Activated T-cell treated with anti-CD3 and anti-CD28 coated beads for 24 hours (primary cell): Measurements from ENCODE around the gene PPP6R3.
"Not testable (repeated sequence)": the region's sequence is repeated elsewhere in the genome, so short reads cannot be mapped to it uniquely, and the experiment has no call there.

ENCODE experiments used
- DNase-seq: peaks from one replicate; pipeline ENCODE4 v3.0.0-alpha.2; 2020; ENCODE audit warnings: low read depth

The PPP6R3 gene

GRCh38 chr11:68460741-68461574, at the start of gene PPP6R3:
Gene PPP6R3 (plus strand): TSS chr11:68460752. CDS start chr11:68537665, 76,913 bp downstream.
- DNase-seq: no peak

- DNase-seq: no peak
Observed at GRCh38 chr11:68411501-68411991, 49.0 kb upstream of the PPP6R3 start.

GRCh38 chr11:68412593-68413475, 47.7 kb upstream of the PPP6R3 start:
- DNase-seq: no peak

- DNase-seq: no peak
Observed at GRCh38 chr11:68413591-68413999, 47.0 kb upstream of the PPP6R3 start.

- DNase-seq: no peak
Observed at GRCh38 chr11:68414496-68415221, 45.9 kb upstream of the PPP6R3 start.

- no peak for DNase-seq
Observed at GRCh38 chr11:68416070-68416578, 44.4 kb upstream of the PPP6R3 start.

- no peak for DNase-seq
Observed at GRCh38 chr11:68418648-68419047, 41.9 kb upstream of the PPP6R3 start.

GRCh38 chr11:68420171-68420570, 40.4 kb upstream of the PPP6R3 start:
- no peak for DNase-seq

GRCh38 chr11:68423481-68423880, 37.1 kb upstream of the PPP6R3 start:
- DNase-seq: no peak

GRCh38 chr11:68424101-68424632, 36.4 kb upstream of the PPP6R3 start:
- no peak for DNase-seq

GRCh38 chr11:68424981-68425865, 35.3 kb upstream of the PPP6R3 start:
- DNase-seq: no peak

GRCh38 chr11:68425866-68426380, 34.6 kb upstream of the PPP6R3 start:
- DNase-seq: no peak

- DNase-seq: no peak
Observed at GRCh38 chr11:68429661-68430060, 30.9 kb upstream of the PPP6R3 start.

GRCh38 chr11:68430384-68430783, 30.2 kb upstream of the PPP6R3 start:
- no peak for DNase-seq

GRCh38 chr11:68430801-68431200, 29.8 kb upstream of the PPP6R3 start:
- no peak for DNase-seq

GRCh38 chr11:68431984-68432645, 28.4 kb upstream of the PPP6R3 start:
- DNase-seq: no peak

- DNase-seq: no peak
Observed at GRCh38 chr11:68432874-68433273, 27.7 kb upstream of the PPP6R3 start.

GRCh38 chr11:68433541-68433940, 27.0 kb upstream of the PPP6R3 start:
- no peak for DNase-seq

- not testable (repeated sequence) for DNase-seq
Observed at GRCh38 chr11:68434159-68434558, 26.4 kb upstream of the PPP6R3 start.
